Calu3 (cell line): Measurements from ENCODE around the gene HRK. TPM values are rescaled to one million over a fixed set of nuclear protein-coding genes. Genes with fewer than 3 reads are reported as not detected.
A peak's percentile ranks its signal among the peaks of the same experiment; 100 is the strongest.

ENCODE experiments used
- Bru-seq: library from RNA; stranded (reverse); fragments of 400-500 nt; gene quantifications from one replicate; lab custom pipeline; 2021; lab: Mats Ljungman, UMichigan
- BruChase-seq, 2 experiments: library from RNA; stranded (reverse); fragments of 400-500 nt; gene quantifications; one replicate each; lab custom pipeline; 2021; lab: Mats Ljungman, UMichigan
- BruUV-seq: library from RNA; stranded (reverse); fragments of 400-500 nt; replicated peaks from 2 replicates; lab custom pipeline; 2021; lab: Mats Ljungman, UMichigan
- CTCF ChIA-PET: fragments of 300-600 bp; sonication (Branson Sonifier 250); formaldehyde crosslinking; loops from one replicate; lab custom pipeline; 2022; ENCODE audit warnings: antibody characterized with exemption; lab: Charles Lee
- DNase-seq: peaks from one replicate; pipeline ENCODE4 v3.0.0; 2022
- H3K27ac Mint-ChIP-seq: one replicate; pipeline ENCODE4 v1.8.0; 2022; ENCODE audit warnings: mixed read lengths; ENCODE audit not compliant: unreplicated experiment
- H3K27me3 Mint-ChIP-seq: one replicate; pipeline ENCODE4 v1.8.0; 2022; ENCODE audit warnings: mixed read lengths; ENCODE audit not compliant: unreplicated experiment
- H3K36me3 Mint-ChIP-seq: one replicate; pipeline ENCODE4 v1.8.0; 2022; ENCODE audit warnings: mild to moderate bottlenecking, moderate library complexity, mixed read lengths; ENCODE audit not compliant: insufficient read depth, unreplicated experiment
- H3K4me1 Mint-ChIP-seq: one replicate; pipeline ENCODE4 v1.8.0; 2022; ENCODE audit warnings: mild to moderate bottlenecking, low read depth, mixed read lengths; ENCODE audit not compliant: unreplicated experiment
- H3K4me3 Mint-ChIP-seq: one replicate; pipeline ENCODE4 v1.8.0; 2022; ENCODE audit warnings: mild to moderate bottlenecking, low read depth, moderate library complexity, mixed read lengths; ENCODE audit not compliant: unreplicated experiment
- H3K9me3 Mint-ChIP-seq: one replicate; pipeline ENCODE4 v1.8.0; 2022; ENCODE audit warnings: low read depth, mixed read lengths; ENCODE audit not compliant: unreplicated experiment
- CTCF ChIP-seq: fragments of 200-600 bp; IDR thresholded peaks from one replicate; pipeline ENCODE4 v1.8.0; 2022; ENCODE audit warnings: antibody characterized with exemption; ENCODE audit not compliant: unreplicated experiment
- intact Hi-C: fragments of 100-400 bp; cut with micrococcal nuclease; formaldehyde crosslinking; loops from one replicate; pipeline ENCODE4 v1.10.0; 2022; ENCODE audit not compliant: unreplicated experiment
- long read RNA-seq: library from polyadenylated mRNA; stranded (forward); transcript quantifications from one replicate; pipeline ENCODE4 v2.0.0, GENCODE V29; 2022
- total RNA-seq: library from RNA; stranded (reverse); gene quantifications from 2 replicates; pipeline ENCODE4 v1.2.3, GENCODE V29; 2022

Gene HRK
- total RNA-seq (0.12 TPM in 1 of 2 replicates, not detected in the other), Bru-seq, nascent RNA (percentile 20 among the genes with signal in this experiment), BruChase-seq, experiment 1, labeled RNA remaining after a 6-hour chase (percentile 14 among the genes with signal in this experiment), BruChase-seq, experiment 2, labeled RNA remaining after a 2-hour chase (percentile 14 among the genes with signal in this experiment)
- long read RNA-seq, full-length matches to known transcripts = 1 of 3 reads
- long read RNA-seq, partial matches to known transcripts = 0 of 3 reads
- long read RNA-seq, other reads (novel, unspliced or antisense) = 2 of 3 reads

GRCh38 chr12:116881325-116881876 lies at the start of gene HRK:
HRK (minus strand) TSS chr12:116881441; CDS start chr12:116881307, 134 bp downstream.
- intact Hi-C loops = loop anchor here (10.0 kb wide), 1 partner anchor 147 kb away; the partner anchor contains the start of genes RNFT2 and SPRING1
- BruUV-seq = no TSS peak
- H3K27me3 Mint-ChIP-seq = peaks cover 79% of the 10 kb centered on the region
- H3K27ac Mint-ChIP-seq = no peak within 1 kb of the TSS
- peaks cover 11% of the 10 kb centered on the region for H3K36me3 Mint-ChIP-seq
- no peak for TF ChIP-seq CTCF
- DNase-seq = peak; percentile 38
- CTCF ChIA-PET = interaction anchor here (1.5 kb wide), 1 partner anchor 9 kb away, joined by 7 read pairs; no protein-coding TSS in a partner anchor
- peak within 1 kb of the TSS; percentile 65 for H3K4me3 Mint-ChIP-seq
- no peaks in the 10 kb centered on the region for H3K9me3 Mint-ChIP-seq
- H3K4me1 Mint-ChIP-seq = peaks cover 30% of the 10 kb centered on the region

- CTCF ChIA-PET = no interaction called here
- no peak for TF ChIP-seq CTCF
- no peaks in the 10 kb centered on the region for H3K27me3 Mint-ChIP-seq
- DNase-seq = no peak
- H3K36me3 Mint-ChIP-seq = peaks cover 19% of the 10 kb centered on the region
- H3K4me1 Mint-ChIP-seq = peaks cover 7% of the 10 kb centered on the region
- no peak overlapping the region for H3K27ac Mint-ChIP-seq
- BruUV-seq = no TSS peak
- H3K4me3 Mint-ChIP-seq = no peak overlapping the region
- intact Hi-C loops = no loop called here
- H3K9me3 Mint-ChIP-seq = no peaks in the 10 kb centered on the region
These were observed 48.6 kb upstream of the HRK start for GRCh38 chr12:116929885-116930284.

GRCh38 chr12:116928504-116928903 lies 47.3 kb upstream of the HRK start:
- no TSS peak for BruUV-seq
- TF ChIP-seq CTCF = no peak
- H3K36me3 Mint-ChIP-seq = peaks cover 21% of the 10 kb centered on the region
- peaks cover 17% of the 10 kb centered on the region for H3K4me1 Mint-ChIP-seq
- no peaks in the 10 kb centered on the region for H3K27me3 Mint-ChIP-seq
- H3K27ac Mint-ChIP-seq = no peak overlapping the region
- no peak overlapping the region for H3K4me3 Mint-ChIP-seq
- H3K9me3 Mint-ChIP-seq = no peaks in the 10 kb centered on the region
- intact Hi-C loops = no loop called here
- CTCF ChIA-PET = no interaction called here
- no peak for DNase-seq

GRCh38 chr12:116927244-116927940 lies 46.2 kb upstream of the HRK start:
- DNase-seq = no peak
- Mint-ChIP-seq H3K27me3 (no peaks in the 10 kb centered on the region), H3K27ac (no peak overlapping the region), H3K36me3 (peaks cover 29% of the 10 kb centered on the region), H3K4me1 (peaks cover 17% of the 10 kb centered on the region), H3K9me3 (no peaks in the 10 kb centered on the region), H3K4me3 (no peak overlapping the region)
- CTCF ChIA-PET = no interaction called here
- no TSS peak for BruUV-seq
- TF ChIP-seq CTCF = no peak
- intact Hi-C loops = no loop called here
